ENCODE data around the gene CNOT1.

Gene CNOT1

GRCh38 chr16:58487566-58488351, 141.9 kb downstream of the CNOT1 start:
- Mint-ChIP-seq H3K4me1 (no peaks in the 10 kb centered on the region), H3K4me3 (no peak overlapping the region), H3K27ac (ENCODE audit: low read depth) (no peak overlapping the region), H3K27me3 (peaks cover 18% of the 10 kb centered on the region), H3K9me3 (no peaks in the 10 kb centered on the region), H3K36me3 (ENCODE audit: insufficient read depth) (peaks cover 1% of the 10 kb centered on the region)
- ATAC-seq (replicated peaks; ENCODE audit: extremely low read depth, poor library complexity, severe bottlenecking): no peak
- peak; percentile 59 to 66 for DNase-seq (ENCODE audit: low spot score in 2 of 2)

GRCh38 chr16:58485184-58485887, 144.3 kb downstream of the CNOT1 start:
- Mint-ChIP-seq H3K4me3 (no peak overlapping the region), H3K27me3 (peaks cover 33% of the 10 kb centered on the region), H3K27ac (ENCODE audit: low read depth) (no peak overlapping the region), H3K9me3 (no peaks in the 10 kb centered on the region), H3K4me1 (no peaks in the 10 kb centered on the region), H3K36me3 (ENCODE audit: insufficient read depth) (peaks cover 1% of the 10 kb centered on the region)
- ATAC-seq (replicated peaks; ENCODE audit: extremely low read depth, poor library complexity, severe bottlenecking): no peak
- DNase-seq (ENCODE audit: low spot score in 2 of 2): no peak

DNA sequence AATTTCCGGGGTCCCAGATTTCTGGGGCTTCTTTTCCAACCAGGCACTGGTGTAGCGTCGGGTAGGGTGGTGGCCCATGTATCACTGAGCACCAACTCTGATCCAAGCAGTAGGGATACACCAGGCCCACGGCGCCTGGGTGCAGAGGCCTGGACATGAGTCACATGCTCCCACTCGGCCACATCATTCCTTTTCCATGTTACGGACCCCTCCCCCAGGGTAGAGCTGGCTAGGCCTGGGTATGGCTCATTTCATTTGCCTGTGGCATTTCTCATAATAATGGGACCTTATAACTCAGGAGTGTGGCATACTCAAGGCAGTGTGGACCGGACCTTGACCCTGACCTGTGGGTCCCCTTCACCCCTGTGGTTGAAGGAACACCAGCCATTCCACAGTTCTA, 147.7 kb downstream of the CNOT1 start:
- Mint-ChIP-seq H3K9me3 (no peaks in the 10 kb centered on the region), H3K36me3 (ENCODE audit: insufficient read depth) (peaks cover 1% of the 10 kb centered on the region), H3K27ac (ENCODE audit: low read depth) (no peak overlapping the region), H3K4me3 (no peak overlapping the region), H3K4me1 (no peaks in the 10 kb centered on the region), H3K27me3 (peaks cover 27% of the 10 kb centered on the region)
- DNase-seq (ENCODE audit: low spot score in 2 of 2) (no peak), ATAC-seq (replicated peaks; ENCODE audit: extremely low read depth, poor library complexity, severe bottlenecking) (no peak)

GRCh38 chr16:58481226-58481869, 148.3 kb downstream of the CNOT1 start:
- Mint-ChIP-seq H3K4me3 (no peak overlapping the region), H3K27ac (ENCODE audit: low read depth) (no peak overlapping the region), H3K4me1 (no peaks in the 10 kb centered on the region), H3K9me3 (no peaks in the 10 kb centered on the region), H3K27me3 (peaks cover 28% of the 10 kb centered on the region), H3K36me3 (ENCODE audit: insufficient read depth) (no peaks in the 10 kb centered on the region)
- no peak for DNase-seq (ENCODE audit: low spot score in 2 of 2)
- ATAC-seq (replicated peaks; ENCODE audit: extremely low read depth, poor library complexity, severe bottlenecking): no peak

GRCh38 chr16:58478427-58478826, 151.2 kb downstream of the CNOT1 start:
- H3K4me1 Mint-ChIP-seq: no peaks in the 10 kb centered on the region
- ATAC-seq (replicated peaks; ENCODE audit: extremely low read depth, poor library complexity, severe bottlenecking) (no peak), DNase-seq (ENCODE audit: low spot score in 2 of 2) (no peak)
- H3K27ac Mint-ChIP-seq (ENCODE audit: low read depth): no peak overlapping the region
- no peaks in the 10 kb centered on the region for H3K9me3 Mint-ChIP-seq
- no peak overlapping the region for H3K4me3 Mint-ChIP-seq
- H3K36me3 Mint-ChIP-seq (ENCODE audit: insufficient read depth): no peaks in the 10 kb centered on the region
- peaks cover 46% of the 10 kb centered on the region for H3K27me3 Mint-ChIP-seq

DNA sequence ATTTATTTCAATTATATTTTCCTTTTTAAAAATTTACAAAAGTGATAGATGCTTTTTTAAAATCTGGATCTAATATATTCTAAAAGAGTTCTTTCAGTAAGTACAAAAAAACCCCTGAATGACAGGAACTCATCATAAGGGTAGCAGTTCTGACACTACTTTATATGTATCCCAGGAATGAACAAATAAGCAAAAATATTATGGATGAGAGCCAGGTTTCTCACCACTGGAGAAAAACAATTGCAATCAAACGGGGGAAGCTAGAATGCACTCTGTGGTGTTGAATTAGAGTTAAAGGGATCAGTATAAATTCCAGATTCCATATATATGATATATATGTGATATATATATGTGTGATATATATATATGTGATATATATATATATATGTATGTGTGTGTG, 152.8 kb downstream of the CNOT1 start:
- DNase-seq (ENCODE audit: low spot score in 2 of 2) (no peak), ATAC-seq (replicated peaks; ENCODE audit: extremely low read depth, poor library complexity, severe bottlenecking) (no peak)
- Mint-ChIP-seq H3K27ac (ENCODE audit: low read depth) (no peak overlapping the region), H3K9me3 (no peaks in the 10 kb centered on the region), H3K4me1 (no peaks in the 10 kb centered on the region), H3K27me3 (peaks cover 45% of the 10 kb centered on the region), H3K36me3 (ENCODE audit: insufficient read depth) (no peaks in the 10 kb centered on the region), H3K4me3 (no peak overlapping the region)

DNA sequence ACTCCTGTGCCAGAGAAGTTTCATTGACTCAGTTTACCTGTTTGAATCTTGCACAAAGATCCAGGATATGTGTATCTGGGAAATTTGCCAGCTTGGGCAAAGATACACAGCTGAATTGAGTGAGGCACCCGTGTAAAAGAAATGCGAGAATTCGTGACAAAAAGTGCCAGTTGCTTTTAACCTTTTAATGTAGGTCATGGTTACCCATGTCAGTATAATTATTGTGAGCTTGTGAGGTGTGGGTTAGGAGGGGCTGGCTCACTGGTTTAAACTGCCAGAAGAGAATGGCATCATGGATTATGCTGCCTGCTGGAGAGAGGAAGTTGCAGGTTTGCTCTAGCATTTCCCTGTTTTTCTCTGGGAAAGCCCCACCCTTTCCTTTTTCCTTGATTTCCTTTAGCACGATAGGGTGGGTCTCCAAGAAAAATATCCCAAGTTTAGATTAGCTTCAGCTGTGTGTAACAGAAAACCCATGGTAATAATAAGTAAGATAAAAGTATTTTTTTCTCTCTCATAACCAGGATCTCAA, 154.5 kb downstream of the CNOT1 start:
- no peaks in the 10 kb centered on the region for H3K36me3 Mint-ChIP-seq (ENCODE audit: insufficient read depth)
- H3K27ac Mint-ChIP-seq (ENCODE audit: low read depth): no peak overlapping the region
- no peak for DNase-seq (ENCODE audit: low spot score in 2 of 2)
- no peak overlapping the region for H3K4me3 Mint-ChIP-seq
- peaks cover 40% of the 10 kb centered on the region for H3K27me3 Mint-ChIP-seq
- no peaks in the 10 kb centered on the region for H3K4me1 Mint-ChIP-seq
- no peaks in the 10 kb centered on the region for H3K9me3 Mint-ChIP-seq
- no peak for ATAC-seq (replicated peaks; ENCODE audit: extremely low read depth, poor library complexity, severe bottlenecking)

DNA sequence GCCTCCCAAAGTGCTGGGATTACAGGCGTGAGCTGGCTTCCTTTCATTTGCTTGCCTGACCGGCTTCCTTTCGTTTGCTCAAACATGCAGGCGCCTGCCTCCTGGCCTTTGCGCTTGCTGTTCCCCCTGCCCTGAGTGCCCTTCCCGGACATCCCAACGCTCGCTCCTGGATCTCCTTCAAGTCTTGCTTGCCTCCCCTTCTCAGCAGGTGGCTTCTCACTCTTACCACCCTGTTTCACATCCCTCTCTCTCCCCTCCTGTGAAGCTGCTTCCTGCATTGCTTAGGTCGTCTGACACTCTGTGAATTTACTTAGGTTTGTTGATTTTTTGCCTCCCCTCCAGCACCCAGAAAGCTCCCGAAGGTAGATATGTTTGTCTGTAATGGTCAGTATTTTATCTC, 155.3 kb downstream of the CNOT1 start:
- ATAC-seq (replicated peaks; ENCODE audit: extremely low read depth, poor library complexity, severe bottlenecking): no peak
- H3K4me3 Mint-ChIP-seq: no peak overlapping the region
- no peaks in the 10 kb centered on the region for H3K4me1 Mint-ChIP-seq
- no peak for DNase-seq (ENCODE audit: low spot score in 2 of 2)
- H3K36me3 Mint-ChIP-seq (ENCODE audit: insufficient read depth): no peaks in the 10 kb centered on the region
- no peak overlapping the region for H3K27ac Mint-ChIP-seq (ENCODE audit: low read depth)
- H3K9me3 Mint-ChIP-seq: no peaks in the 10 kb centered on the region
- peaks cover 49% of the 10 kb centered on the region for H3K27me3 Mint-ChIP-seq

DNA sequence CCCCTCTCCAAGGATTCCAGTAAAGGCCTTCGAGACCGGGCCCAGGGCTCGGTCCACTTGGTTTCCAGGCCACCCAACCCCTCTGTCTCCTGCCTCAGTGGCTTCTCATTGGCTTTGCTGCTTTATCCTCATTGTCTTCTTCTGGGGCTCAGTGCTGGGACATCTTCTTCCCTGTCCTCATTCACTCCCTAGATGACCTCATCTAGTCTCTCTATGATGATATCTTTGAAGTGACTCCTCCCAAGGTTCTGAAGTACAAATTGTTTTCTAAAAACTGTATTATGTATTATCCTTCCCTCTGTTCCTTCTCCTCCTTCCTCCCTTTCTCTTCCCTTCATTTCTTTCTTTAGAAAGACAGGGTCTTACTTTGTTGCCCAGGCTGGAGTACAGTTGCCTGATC, 156.8 kb downstream of the CNOT1 start:
- ATAC-seq (replicated peaks; ENCODE audit: extremely low read depth, poor library complexity, severe bottlenecking) (no peak), DNase-seq (ENCODE audit: low spot score in 2 of 2) (no peak)
- Mint-ChIP-seq H3K4me3 (no peak overlapping the region), H3K36me3 (ENCODE audit: insufficient read depth) (no peaks in the 10 kb centered on the region), H3K27ac (ENCODE audit: low read depth) (no peak overlapping the region), H3K27me3 (peaks cover 64% of the 10 kb centered on the region), H3K9me3 (no peaks in the 10 kb centered on the region), H3K4me1 (no peaks in the 10 kb centered on the region)

DNA sequence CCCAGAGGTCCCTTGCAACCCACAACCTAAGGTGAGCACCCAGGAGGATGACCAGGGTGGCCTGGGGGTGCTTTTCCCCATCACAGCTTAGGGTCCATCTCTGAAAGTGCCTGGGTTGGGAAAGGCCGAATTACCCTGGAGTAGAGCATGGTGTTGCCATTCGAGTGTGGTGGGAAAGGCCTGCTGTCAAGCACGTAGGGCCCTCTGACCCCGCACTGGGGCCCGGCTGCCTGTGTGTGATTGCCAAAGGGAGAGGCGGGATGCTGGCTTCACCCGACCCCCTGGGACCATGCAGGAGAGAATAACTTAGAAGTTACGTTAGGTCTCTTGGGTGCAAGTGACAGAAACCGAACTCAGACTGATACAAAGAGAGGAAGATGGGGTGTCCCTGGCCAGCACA, 157.4 kb downstream of the CNOT1 start:
- no peaks in the 10 kb centered on the region for H3K36me3 Mint-ChIP-seq (ENCODE audit: insufficient read depth)
- DNase-seq (ENCODE audit: low spot score in 2 of 2): no peak
- H3K27ac Mint-ChIP-seq (ENCODE audit: low read depth): no peak overlapping the region
- H3K9me3 Mint-ChIP-seq: no peaks in the 10 kb centered on the region
- no peak for ATAC-seq (replicated peaks; ENCODE audit: extremely low read depth, poor library complexity, severe bottlenecking)
- H3K27me3 Mint-ChIP-seq: peaks cover 69% of the 10 kb centered on the region
- no peaks in the 10 kb centered on the region for H3K4me1 Mint-ChIP-seq
- H3K4me3 Mint-ChIP-seq: no peak overlapping the region

GRCh38 chr16:58471209-58471975, 158.2 kb downstream of the CNOT1 start:
- no peak overlapping the region for H3K4me3 Mint-ChIP-seq
- peaks cover 77% of the 10 kb centered on the region for H3K27me3 Mint-ChIP-seq
- peak overlapping the region; percentile 32 for H3K27ac Mint-ChIP-seq (ENCODE audit: low read depth)
- H3K36me3 Mint-ChIP-seq (ENCODE audit: insufficient read depth): no peaks in the 10 kb centered on the region
- DNase-seq (ENCODE audit: low spot score in 2 of 2) (no peak), ATAC-seq (replicated peaks; ENCODE audit: extremely low read depth, poor library complexity, severe bottlenecking) (no peak)
- no peaks in the 10 kb centered on the region for H3K9me3 Mint-ChIP-seq
- no peaks in the 10 kb centered on the region for H3K4me1 Mint-ChIP-seq
